Bronchial epithelial cell (primary cell): ENCODE measurements around the gene ZNF451. TPM values are rescaled to one million over a fixed set of nuclear protein-coding genes. Genes with fewer than 3 reads are reported as not detected.

Experiments used
- DNase-seq: peaks from one replicate; pipeline ENCODE4 v3.0.0-alpha.2; 2010; ENCODE audit warnings: low read depth
- FAIRE-seq: peaks from 2 replicates; lab custom pipeline; 2011; peaks lifted over from hg19 to GRCh38; lab: Jason Lieb, UNC
- H3K27me3 ChIP-seq: 2 replicates; pipeline ENCODE4 v1.5.1; 2011; ENCODE audit warnings: low read length; ENCODE audit not compliant: control insufficient read depth, insufficient read depth
- H3K36me3 ChIP-seq: 2 replicates; pipeline ENCODE4 v1.5.1; 2011; ENCODE audit warnings: low read length; ENCODE audit not compliant: control insufficient read depth, insufficient read depth
- H3K4me3 ChIP-seq: 2 replicates; pipeline ENCODE4 v1.5.1; 2011; ENCODE audit warnings: mild to moderate bottlenecking, low read depth, low read length, control low read depth
- total RNA-seq: library from RNA; depleted of rRNA; stranded (reverse); fragments of >200 nt; gene quantifications from 2 replicates; pipeline ENCODE4 v1.2.1, GENCODE V29; 2014
- TF ChIP-seq, protein P1 (sequence below): IDR thresholded peaks from 2 replicates; pipeline ENCODE4 v1.5.1; 2011; ENCODE audit warnings: mild to moderate bottlenecking, moderate library complexity, low read length, control low read depth, inconsistent platforms; ENCODE audit not compliant: insufficient read depth, severe bottlenecking

Gene ZNF451
- total RNA-seq, 1 donor from 2014 or later = 51.6 TPM

DNA sequence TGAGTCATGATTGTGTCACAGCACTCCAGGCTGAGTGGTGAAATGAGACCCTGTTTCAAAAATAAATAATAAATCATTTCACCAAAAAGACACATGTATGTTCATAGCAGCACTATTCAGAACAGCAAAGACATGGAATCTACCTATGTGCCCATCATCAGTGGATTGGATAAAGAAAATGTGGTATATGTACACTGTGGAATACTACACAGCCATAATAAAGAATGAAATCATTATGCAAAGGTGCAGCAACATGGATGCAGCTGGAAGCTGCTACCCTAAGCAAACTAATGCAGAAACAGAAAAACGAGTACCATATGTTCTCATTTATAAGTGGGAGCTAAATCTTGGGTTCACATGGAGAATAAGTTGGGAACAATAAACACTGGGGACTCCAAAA is 33.1 kb downstream of the ZNF451 start:
- peak; percentile 10 for DNase-seq
- TF ChIP-seq, protein P1, sequence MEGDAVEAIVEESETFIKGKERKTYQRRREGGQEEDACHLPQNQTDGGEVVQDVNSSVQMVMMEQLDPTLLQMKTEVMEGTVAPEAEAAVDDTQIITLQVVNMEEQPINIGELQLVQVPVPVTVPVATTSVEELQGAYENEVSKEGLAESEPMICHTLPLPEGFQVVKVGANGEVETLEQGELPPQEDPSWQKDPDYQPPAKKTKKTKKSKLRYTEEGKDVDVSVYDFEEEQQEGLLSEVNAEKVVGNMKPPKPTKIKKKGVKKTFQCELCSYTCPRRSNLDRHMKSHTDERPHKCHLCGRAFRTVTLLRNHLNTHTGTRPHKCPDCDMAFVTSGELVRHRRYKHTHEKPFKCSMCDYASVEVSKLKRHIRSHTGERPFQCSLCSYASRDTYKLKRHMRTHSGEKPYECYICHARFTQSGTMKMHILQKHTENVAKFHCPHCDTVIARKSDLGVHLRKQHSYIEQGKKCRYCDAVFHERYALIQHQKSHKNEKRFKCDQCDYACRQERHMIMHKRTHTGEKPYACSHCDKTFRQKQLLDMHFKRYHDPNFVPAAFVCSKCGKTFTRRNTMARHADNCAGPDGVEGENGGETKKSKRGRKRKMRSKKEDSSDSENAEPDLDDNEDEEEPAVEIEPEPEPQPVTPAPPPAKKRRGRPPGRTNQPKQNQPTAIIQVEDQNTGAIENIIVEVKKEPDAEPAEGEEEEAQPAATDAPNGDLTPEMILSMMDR = no peak
- no peaks in the 10 kb centered on the region for H3K36me3 ChIP-seq
- H3K4me3 ChIP-seq = no peak overlapping the region
- FAIRE-seq = no peak
- no peaks in the 10 kb centered on the region for H3K27me3 ChIP-seq

DNA sequence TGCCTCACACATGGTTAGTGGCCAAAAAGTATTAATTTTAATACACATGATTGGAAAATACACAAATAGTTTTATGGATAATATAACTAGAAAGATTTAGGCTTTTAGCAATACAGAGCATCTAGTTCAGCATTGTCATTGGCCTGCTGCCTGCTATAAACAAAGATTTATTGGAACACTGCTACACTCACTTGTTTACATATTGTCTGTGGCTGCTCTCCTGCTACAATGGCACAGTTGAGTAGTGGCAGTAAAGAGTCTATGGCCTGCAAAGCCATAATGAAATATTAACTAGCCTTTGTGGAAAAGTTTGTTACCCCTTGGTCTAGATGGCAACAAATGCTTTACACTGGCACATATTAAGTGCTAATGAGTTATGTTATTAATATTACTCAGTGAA is 37.8 kb downstream of the ZNF451 start:
- Histone ChIP-seq H3K36me3 (no peaks in the 10 kb centered on the region), H3K27me3 (no peaks in the 10 kb centered on the region), H3K4me3 (no peak overlapping the region)
- DNase-seq (no peak), FAIRE-seq (no peak)
- TF ChIP-seq, protein P1 = no peak

DNA sequence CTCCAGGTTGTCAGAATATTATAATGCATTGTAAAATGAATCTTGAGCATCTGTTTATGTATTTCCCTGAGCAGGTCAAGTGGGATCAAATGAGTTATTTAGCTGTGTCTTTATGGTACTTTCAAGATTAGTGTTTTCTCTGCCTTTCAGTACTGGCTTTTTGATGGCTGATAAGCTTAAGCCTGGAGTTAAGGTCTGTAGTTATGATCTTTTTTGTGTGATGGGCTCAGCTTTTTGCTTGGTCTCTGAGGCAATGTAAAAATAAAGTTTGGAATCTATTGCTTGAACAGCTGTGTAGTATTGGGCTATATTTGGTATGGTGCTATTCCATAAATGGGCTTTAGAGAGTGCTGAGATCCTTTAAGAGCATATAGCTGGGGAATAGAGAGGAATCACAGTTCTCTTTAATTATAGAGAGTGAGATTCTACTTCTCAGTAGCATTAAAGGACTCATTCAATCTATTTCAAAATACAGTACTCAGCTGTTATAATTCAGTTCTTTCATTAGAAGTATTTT is 40.7 kb downstream of the ZNF451 start:
- Histone ChIP-seq H3K36me3 (peaks cover 1% of the 10 kb centered on the region), H3K4me3 (no peak overlapping the region), H3K27me3 (no peaks in the 10 kb centered on the region)
- TF ChIP-seq, protein P1 = no peak
- no peak for FAIRE-seq
- DNase-seq = no peak

DNA sequence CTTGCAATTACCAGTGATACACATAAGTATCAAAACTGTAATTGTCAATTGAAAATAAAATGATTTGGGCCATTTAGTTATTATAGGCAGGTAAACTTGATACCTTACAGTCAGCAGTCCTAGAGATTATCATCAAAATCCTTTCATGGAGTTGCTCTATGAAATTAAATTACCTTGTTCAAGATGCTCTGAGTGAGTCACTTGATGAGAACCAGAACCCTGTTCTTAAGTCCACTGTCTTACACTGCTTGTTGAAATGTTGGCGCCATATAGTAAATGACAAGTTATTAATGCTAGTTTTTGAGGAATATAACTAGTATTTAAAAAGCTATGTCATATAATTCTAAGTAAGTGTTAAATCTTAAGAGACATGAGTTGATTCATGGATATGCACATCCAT is 45.0 kb downstream of the ZNF451 start:
- no peak for FAIRE-seq
- DNase-seq = no peak
- peaks cover 1% of the 10 kb centered on the region for H3K36me3 ChIP-seq
- TF ChIP-seq, protein P1 = no peak
- H3K27me3 ChIP-seq = no peaks in the 10 kb centered on the region
- no peak overlapping the region for H3K4me3 ChIP-seq

DNA sequence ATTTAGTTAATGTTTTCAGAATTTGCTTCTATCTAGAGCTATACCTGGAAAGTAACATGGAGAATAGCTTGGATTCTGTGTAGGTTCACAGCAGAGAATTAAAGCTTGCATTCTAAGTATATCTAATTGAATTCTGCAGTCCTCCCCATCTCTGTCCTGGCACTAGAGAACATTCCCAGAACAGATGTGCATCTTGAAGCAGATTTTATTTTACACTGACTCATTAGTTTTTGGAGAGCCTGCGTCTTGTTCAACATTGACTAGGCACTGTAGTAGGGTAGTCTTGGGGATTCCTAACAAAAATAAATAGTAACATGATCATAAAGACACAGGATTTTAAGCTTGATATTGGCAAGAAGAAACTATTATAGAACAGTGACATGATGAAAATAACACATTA is 45.9 kb downstream of the ZNF451 start:
- DNase-seq (no peak), FAIRE-seq (no peak)
- TF ChIP-seq, protein P1 = no peak
- no peak overlapping the region for H3K4me3 ChIP-seq
- peaks cover 1% of the 10 kb centered on the region for H3K36me3 ChIP-seq
- no peaks in the 10 kb centered on the region for H3K27me3 ChIP-seq

DNA sequence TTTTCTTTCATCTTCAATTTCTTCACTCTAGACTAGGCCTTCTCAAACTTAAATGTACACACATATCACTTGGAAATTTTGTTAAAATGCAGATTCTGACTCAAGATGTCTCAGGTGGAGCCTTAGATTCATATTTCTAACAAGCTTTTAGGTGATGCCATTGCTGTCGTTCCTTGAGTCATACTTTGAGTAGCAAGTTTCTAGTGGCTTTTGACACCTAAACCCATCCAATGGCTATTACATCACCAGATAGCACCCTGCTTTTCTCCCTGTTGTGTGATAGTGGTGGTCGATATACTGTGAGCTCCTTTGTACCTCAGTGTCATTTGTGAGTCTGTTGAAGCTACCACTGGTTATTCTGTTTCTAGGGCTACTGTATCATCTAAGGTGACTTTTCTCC is 47.4 kb downstream of the ZNF451 start:
- H3K27me3 ChIP-seq = no peaks in the 10 kb centered on the region
- no peak overlapping the region for H3K4me3 ChIP-seq
- no peak for DNase-seq
- FAIRE-seq = no peak
- TF ChIP-seq, protein P1 = no peak
- H3K36me3 ChIP-seq = peaks cover 2% of the 10 kb centered on the region
